HL-60 (cell line): Measurements from ENCODE around the gene KIFC3.

Source experiments
- DNase-seq, 2 experiments: peaks; one replicate each; pipeline ENCODE4 v3.0.0-alpha.2; 2010 to 2020; ENCODE audit warnings: low read depth in 1 of 2, low spot score in 1 of 2
- H3K27ac ChIP-seq: fragments of 250-450 bp; sonication (Bioruptor Pico); replicated peaks from 2 replicates; pipeline ENCODE4 v1.5.1; 2020; ENCODE audit warnings: mild to moderate bottlenecking, moderate library complexity
- H3K27me3 ChIP-seq: fragments of 250-450 bp; sonication (Bioruptor Pico); 2 replicates; pipeline ENCODE4 v1.5.1; 2021; ENCODE audit warnings: mild to moderate bottlenecking, moderate library complexity; ENCODE audit not compliant: insufficient read depth, poor library complexity, severe bottlenecking
- H3K4me3 ChIP-seq: replicated peaks from 2 replicates; pipeline ENCODE4 v1.5.1; 2011; ENCODE audit warnings: mild to moderate bottlenecking, control low read depth, low read length; ENCODE audit not compliant: insufficient read depth
- GABPA ChIP-seq: IDR thresholded peaks from 2 replicates; pipeline ENCODE4 v1.6.1; 2012; ENCODE audit warnings: low read depth
- POLR2AphosphoS5 ChIP-seq: IDR thresholded peaks from 2 replicates; pipeline ENCODE4 v1.6.1; 2012; ENCODE audit warnings: low read depth
- SPI1 ChIP-seq: IDR thresholded peaks from 2 replicates; pipeline ENCODE4 v1.6.1; 2012; ENCODE audit warnings: low read depth, mild to moderate bottlenecking, borderline replicate concordance
- TF ChIP-seq, protein P1 (sequence below): IDR thresholded peaks from one replicate; pipeline ENCODE4 v1.5.1; 2011; ENCODE audit warnings: low read length, control low read depth, inconsistent platforms; ENCODE audit not compliant: insufficient read depth
- TF ChIP-seq, protein P2 (sequence below): IDR thresholded peaks from 2 replicates; pipeline ENCODE4 v1.6.1; 2012; ENCODE audit warnings: low read depth; ENCODE audit not compliant: insufficient replicate concordance

The KIFC3 gene

DNA sequence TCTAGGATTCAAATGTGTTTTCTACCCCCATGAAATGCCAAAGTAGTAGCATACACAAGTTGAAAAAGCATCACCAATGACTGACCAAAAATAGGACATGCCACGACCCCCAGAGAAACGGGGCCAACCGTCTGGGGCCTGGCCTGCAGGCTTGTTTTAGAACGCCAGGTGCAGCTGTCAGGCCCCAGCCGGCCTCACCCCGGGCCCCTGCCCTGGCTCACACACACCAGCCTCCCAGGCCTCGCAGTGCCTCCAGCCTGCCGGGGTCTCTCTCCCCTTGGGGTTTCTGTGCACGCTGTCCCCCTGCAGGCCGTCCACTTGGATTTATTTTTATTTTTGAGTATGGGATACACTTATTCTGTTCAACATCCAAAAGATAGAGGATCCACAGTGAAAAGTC, 58.8 kb downstream of the KIFC3 start:
- TF ChIP-seq, protein P1, sequence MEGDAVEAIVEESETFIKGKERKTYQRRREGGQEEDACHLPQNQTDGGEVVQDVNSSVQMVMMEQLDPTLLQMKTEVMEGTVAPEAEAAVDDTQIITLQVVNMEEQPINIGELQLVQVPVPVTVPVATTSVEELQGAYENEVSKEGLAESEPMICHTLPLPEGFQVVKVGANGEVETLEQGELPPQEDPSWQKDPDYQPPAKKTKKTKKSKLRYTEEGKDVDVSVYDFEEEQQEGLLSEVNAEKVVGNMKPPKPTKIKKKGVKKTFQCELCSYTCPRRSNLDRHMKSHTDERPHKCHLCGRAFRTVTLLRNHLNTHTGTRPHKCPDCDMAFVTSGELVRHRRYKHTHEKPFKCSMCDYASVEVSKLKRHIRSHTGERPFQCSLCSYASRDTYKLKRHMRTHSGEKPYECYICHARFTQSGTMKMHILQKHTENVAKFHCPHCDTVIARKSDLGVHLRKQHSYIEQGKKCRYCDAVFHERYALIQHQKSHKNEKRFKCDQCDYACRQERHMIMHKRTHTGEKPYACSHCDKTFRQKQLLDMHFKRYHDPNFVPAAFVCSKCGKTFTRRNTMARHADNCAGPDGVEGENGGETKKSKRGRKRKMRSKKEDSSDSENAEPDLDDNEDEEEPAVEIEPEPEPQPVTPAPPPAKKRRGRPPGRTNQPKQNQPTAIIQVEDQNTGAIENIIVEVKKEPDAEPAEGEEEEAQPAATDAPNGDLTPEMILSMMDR: no peak
- TF ChIP-seq, protein P2, sequence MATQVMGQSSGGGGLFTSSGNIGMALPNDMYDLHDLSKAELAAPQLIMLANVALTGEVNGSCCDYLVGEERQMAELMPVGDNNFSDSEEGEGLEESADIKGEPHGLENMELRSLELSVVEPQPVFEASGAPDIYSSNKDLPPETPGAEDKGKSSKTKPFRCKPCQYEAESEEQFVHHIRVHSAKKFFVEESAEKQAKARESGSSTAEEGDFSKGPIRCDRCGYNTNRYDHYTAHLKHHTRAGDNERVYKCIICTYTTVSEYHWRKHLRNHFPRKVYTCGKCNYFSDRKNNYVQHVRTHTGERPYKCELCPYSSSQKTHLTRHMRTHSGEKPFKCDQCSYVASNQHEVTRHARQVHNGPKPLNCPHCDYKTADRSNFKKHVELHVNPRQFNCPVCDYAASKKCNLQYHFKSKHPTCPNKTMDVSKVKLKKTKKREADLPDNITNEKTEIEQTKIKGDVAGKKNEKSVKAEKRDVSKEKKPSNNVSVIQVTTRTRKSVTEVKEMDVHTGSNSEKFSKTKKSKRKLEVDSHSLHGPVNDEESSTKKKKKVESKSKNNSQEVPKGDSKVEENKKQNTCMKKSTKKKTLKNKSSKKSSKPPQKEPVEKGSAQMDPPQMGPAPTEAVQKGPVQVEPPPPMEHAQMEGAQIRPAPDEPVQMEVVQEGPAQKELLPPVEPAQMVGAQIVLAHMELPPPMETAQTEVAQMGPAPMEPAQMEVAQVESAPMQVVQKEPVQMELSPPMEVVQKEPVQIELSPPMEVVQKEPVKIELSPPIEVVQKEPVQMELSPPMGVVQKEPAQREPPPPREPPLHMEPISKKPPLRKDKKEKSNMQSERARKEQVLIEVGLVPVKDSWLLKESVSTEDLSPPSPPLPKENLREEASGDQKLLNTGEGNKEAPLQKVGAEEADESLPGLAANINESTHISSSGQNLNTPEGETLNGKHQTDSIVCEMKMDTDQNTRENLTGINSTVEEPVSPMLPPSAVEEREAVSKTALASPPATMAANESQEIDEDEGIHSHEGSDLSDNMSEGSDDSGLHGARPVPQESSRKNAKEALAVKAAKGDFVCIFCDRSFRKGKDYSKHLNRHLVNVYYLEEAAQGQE: no peak
- TF ChIP-seq SPI1 (no peak), GABPA (no peak), POLR2AphosphoS5 (no peak)
- DNase-seq: no peak
- Histone ChIP-seq H3K27me3 (no peaks in the 10 kb centered on the region), H3K27ac (no peak overlapping the region), H3K4me3 (no peak overlapping the region)

DNA sequence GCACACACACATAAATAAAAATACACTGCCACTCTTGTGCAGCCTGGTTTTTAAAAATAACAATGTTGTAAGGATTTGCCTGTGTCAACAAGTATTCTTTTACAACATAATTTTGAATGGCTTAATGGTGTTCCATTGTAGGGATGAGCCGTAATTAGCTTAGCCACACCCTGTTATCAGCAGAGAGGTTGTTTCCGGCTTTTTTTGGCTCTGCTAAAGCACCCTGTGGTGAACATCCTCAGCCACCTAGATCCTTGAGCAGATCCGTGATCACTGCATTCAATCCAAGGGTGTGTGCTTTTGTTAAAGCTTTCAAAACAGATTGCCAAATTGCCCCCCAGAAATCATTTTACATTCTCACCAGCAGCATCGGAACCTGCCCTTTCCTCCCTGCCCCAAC, 59.7 kb downstream of the KIFC3 start:
- Histone ChIP-seq H3K27me3 (no peaks in the 10 kb centered on the region), H3K4me3 (no peak overlapping the region), H3K27ac (no peak overlapping the region)
- DNase-seq: no peak
- TF ChIP-seq, protein P2: no peak
- TF ChIP-seq, protein P1: no peak
- no peak for TF ChIP-seq SPI1
- TF ChIP-seq POLR2AphosphoS5: no peak
- TF ChIP-seq GABPA: no peak

DNA sequence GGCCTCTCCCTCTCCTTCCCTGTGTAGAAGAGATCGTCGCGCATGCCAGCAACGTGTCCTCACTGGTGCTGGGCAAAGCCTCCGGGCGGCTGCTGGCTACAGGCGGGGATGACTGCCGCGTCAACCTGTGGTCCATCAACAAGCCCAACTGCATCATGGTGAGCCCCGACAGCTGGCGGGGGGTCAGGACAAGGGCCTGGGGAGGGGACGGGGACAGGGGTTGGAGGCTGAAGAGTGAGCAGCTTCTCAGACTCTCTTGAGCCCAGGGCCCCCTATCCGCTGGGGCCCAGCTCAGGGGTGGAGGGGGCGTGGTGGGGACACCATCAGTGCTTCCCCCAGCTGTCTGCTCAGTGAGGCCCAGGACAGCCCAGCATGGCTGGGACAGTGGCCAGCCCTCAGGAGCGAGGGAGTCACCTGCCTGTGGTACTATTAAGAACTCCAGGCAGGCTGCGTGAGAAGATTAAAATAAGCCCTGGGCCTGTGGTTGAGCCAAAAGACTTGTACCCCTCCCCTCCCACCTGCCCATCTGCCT, 60.6 kb downstream of the KIFC3 start:
- no peak overlapping the region for H3K27ac ChIP-seq
- no peak for TF ChIP-seq GABPA
- TF ChIP-seq SPI1: no peak
- TF ChIP-seq, protein P2: no peak
- TF ChIP-seq, protein P1: no peak
- TF ChIP-seq POLR2AphosphoS5: no peak
- no peak overlapping the region for H3K4me3 ChIP-seq
- H3K27me3 ChIP-seq: no peaks in the 10 kb centered on the region
- no peak for DNase-seq
